ENCODE measurements around the gene SNAPC3. TPM values are rescaled to one million over a fixed set of nuclear protein-coding genes. Genes with fewer than 3 reads are reported as not detected.
"Not testable (repeated sequence)": the region's sequence is repeated elsewhere in the genome, so short reads cannot be mapped to it uniquely, and the experiment has no call there.

The SNAPC3 gene
- total RNA-seq, 2 experiments from 2014 or later: 54.2 to 57.2 TPM

DNA sequence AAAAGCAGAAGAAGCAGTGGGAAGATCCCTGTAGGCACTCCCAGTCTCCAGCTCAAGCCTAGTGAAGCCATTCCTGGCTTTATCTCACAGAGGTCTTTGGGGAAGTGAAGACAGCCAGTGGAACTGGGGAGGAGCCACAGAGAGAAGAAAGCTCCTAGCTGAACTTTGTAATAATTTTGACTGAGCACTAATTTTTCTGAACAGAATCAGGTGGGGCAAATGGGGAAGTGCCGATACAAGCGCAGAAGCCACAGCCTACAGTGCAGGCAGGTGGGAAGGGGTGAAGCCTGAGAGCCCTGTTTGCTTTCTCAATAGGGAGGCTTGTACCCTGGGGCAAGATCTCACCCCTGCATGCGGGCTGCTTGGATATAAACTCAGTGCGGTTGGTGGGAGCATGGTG is 48.4 kb upstream of the SNAPC3 start:
- no peaks in the 10 kb centered on the region for H3K9me3 ChIP-seq (ENCODE audit: low read length)
- H3K4me1 ChIP-seq (ENCODE audit: insufficient read depth, low read length, poor library complexity, severe bottlenecking): no peaks in the 10 kb centered on the region
- TF ChIP-seq, protein P1, sequence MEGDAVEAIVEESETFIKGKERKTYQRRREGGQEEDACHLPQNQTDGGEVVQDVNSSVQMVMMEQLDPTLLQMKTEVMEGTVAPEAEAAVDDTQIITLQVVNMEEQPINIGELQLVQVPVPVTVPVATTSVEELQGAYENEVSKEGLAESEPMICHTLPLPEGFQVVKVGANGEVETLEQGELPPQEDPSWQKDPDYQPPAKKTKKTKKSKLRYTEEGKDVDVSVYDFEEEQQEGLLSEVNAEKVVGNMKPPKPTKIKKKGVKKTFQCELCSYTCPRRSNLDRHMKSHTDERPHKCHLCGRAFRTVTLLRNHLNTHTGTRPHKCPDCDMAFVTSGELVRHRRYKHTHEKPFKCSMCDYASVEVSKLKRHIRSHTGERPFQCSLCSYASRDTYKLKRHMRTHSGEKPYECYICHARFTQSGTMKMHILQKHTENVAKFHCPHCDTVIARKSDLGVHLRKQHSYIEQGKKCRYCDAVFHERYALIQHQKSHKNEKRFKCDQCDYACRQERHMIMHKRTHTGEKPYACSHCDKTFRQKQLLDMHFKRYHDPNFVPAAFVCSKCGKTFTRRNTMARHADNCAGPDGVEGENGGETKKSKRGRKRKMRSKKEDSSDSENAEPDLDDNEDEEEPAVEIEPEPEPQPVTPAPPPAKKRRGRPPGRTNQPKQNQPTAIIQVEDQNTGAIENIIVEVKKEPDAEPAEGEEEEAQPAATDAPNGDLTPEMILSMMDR (conservative IDR thresholded peaks at IDR 0.05; ENCODE audit: low read length): no peak
- TF ChIP-seq EZH2phosphoT487 (IDR thresholded peaks at IDR 0.05; ENCODE audit: borderline replicate concordance, low read depth, low read length): no peak
- intact Hi-C loops (cut with micrococcal nuclease; ENCODE audit: unreplicated experiment): no loop called here
- no peaks in the 10 kb centered on the region for H4K20me1 ChIP-seq (ENCODE audit: insufficient read depth, low read length)
- no TSS peak for BruUV-seq (replicated peaks)
- no peak overlapping the region for H3K4me3 ChIP-seq (ENCODE audit: low read depth, low read length, poor library complexity, severe bottlenecking)
- peak; percentile 14 for DNase-seq (ENCODE audit: low spot score)
- POLR2A ChIA-PET: interaction anchor here (0.8 to 0.9 kb wide), 2 partner anchors 53 to 286 kb away, joined by 3 to 4 read pairs; no protein-coding TSS in a partner anchor
- CTCF ChIA-PET (ENCODE audit: unreplicated experiment): no interaction called here
- no peak overlapping the region for H3K4me2 ChIP-seq (ENCODE audit: low read length)
- H3K9me2 ChIP-seq (ENCODE audit: insufficient read depth, low read length): no peaks in the 10 kb centered on the region
- H2AFZ ChIP-seq (ENCODE audit: low read length): no peak overlapping the region
- no peak overlapping the region for H3K27ac ChIP-seq (ENCODE audit: low read depth, low read length, poor library complexity, severe bottlenecking)
- H3K79me2 ChIP-seq (ENCODE audit: insufficient read depth, low read depth, low read length): no peaks in the 10 kb centered on the region
- H3K36me3 ChIP-seq (ENCODE audit: insufficient read depth, low read length): no peaks in the 10 kb centered on the region

DNA sequence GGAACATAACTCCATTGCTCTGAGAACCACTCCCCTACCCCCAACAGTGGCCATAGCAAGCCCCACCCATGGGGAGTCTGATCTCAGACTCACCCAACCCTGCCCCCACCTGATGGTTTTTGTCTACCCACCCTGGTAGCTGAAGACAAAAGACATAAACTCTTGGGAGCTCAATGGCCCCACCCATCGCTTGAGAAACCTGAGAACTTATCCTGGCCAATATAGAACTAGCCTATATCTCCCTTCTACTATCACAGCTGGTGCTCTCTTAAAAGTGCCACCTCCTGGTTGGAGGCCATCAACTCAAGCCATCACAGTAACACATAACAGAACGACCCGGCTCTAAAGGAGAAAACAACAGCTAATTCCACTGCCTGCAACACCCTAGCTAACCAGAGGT is 47.9 kb upstream of the SNAPC3 start:
- Histone ChIP-seq H3K9me2 (ENCODE audit: insufficient read depth, low read length) (no peaks in the 10 kb centered on the region), H4K20me1 (ENCODE audit: insufficient read depth, low read length) (no peaks in the 10 kb centered on the region), H3K4me1 (ENCODE audit: insufficient read depth, low read length, poor library complexity, severe bottlenecking) (no peaks in the 10 kb centered on the region), H3K79me2 (ENCODE audit: insufficient read depth, low read depth, low read length) (no peaks in the 10 kb centered on the region), H2AFZ (ENCODE audit: low read length) (no peak overlapping the region), H3K27ac (ENCODE audit: low read depth, low read length, poor library complexity, severe bottlenecking) (no peak overlapping the region), H3K4me3 (ENCODE audit: low read depth, low read length, poor library complexity, severe bottlenecking) (no peak overlapping the region), H3K4me2 (ENCODE audit: low read length) (no peak overlapping the region), H3K9me3 (ENCODE audit: low read length) (no peaks in the 10 kb centered on the region), H3K36me3 (ENCODE audit: insufficient read depth, low read length) (no peaks in the 10 kb centered on the region)
- no TSS peak for BruUV-seq (replicated peaks)
- no peak for DNase-seq (ENCODE audit: low spot score)
- CTCF ChIA-PET (ENCODE audit: unreplicated experiment): no interaction called here
- intact Hi-C loops (cut with micrococcal nuclease; ENCODE audit: unreplicated experiment): no loop called here
- POLR2A ChIA-PET: interaction anchor here (0.7 kb wide), 1 partner anchor 421 kb away, joined by 4 read pairs; no protein-coding TSS in a partner anchor
- TF ChIP-seq, protein P1 (conservative IDR thresholded peaks at IDR 0.05; ENCODE audit: low read length): no peak
- no peak for TF ChIP-seq EZH2phosphoT487 (IDR thresholded peaks at IDR 0.05; ENCODE audit: borderline replicate concordance, low read depth, low read length)

DNA sequence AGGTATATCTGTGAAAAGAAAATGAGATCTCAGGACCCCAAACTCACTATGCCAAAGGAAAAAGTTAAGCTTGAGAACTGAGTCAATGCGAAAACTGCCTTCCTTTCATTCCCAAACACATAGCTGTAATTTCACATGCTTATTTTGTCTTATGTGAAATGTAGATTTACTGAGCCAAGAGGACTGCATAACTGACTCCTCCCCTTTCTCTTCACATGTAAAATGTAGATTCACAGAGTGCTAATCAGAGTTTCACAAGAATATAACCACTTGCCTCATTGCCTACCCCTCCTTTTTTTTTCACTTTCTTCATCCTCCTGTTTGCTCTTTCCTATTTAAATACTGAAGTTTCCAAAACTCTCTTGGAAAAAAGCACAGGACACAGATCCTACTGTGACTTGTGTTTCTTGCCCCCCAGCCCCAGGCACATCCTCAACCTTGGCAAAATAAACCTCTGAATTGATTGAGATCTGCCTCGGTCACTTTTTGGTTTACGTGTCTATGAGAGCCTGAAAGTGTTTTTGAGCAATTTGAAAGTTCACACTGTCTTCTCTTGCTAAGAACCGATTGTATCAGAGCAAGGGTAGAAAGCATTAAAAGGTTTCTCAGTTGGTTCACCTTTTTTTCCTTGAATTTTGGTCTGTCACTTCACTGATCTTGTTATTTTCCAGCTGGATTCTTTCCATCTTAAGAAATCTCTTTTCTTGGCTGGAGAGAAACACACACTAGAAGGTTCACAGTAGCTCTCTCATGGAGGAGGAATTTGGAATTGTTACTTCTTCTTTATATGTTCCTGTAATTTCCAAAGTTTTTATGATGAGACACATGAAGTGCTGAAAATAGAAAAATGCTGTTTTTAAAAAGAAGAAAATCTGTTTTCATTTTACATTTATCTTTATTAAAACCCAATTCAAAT is 44.8 kb upstream of the SNAPC3 start:
- Histone ChIP-seq H2AFZ (ENCODE audit: low read length) (no peak overlapping the region), H3K4me2 (ENCODE audit: low read length) (no peak overlapping the region), H3K79me2 (ENCODE audit: insufficient read depth, low read depth, low read length) (no peaks in the 10 kb centered on the region), H3K36me3 (ENCODE audit: insufficient read depth, low read length) (no peaks in the 10 kb centered on the region), H3K27ac (ENCODE audit: low read depth, low read length, poor library complexity, severe bottlenecking) (no peak overlapping the region), H3K4me1 (ENCODE audit: insufficient read depth, low read length, poor library complexity, severe bottlenecking) (no peaks in the 10 kb centered on the region), H4K20me1 (ENCODE audit: insufficient read depth, low read length) (no peaks in the 10 kb centered on the region), H3K4me3 (ENCODE audit: low read depth, low read length, poor library complexity, severe bottlenecking) (no peak overlapping the region), H3K9me2 (ENCODE audit: insufficient read depth, low read length) (no peaks in the 10 kb centered on the region), H3K9me3 (ENCODE audit: low read length) (no peaks in the 10 kb centered on the region)
- DNase-seq (ENCODE audit: low spot score): no peak
- ChIA-PET CTCF (ENCODE audit: unreplicated experiment) (no interaction called here), POLR2A (no interaction called here)
- no peak for TF ChIP-seq EZH2phosphoT487 (IDR thresholded peaks at IDR 0.05; ENCODE audit: borderline replicate concordance, low read depth, low read length)
- intact Hi-C loops (cut with micrococcal nuclease; ENCODE audit: unreplicated experiment): no loop called here
- BruUV-seq (replicated peaks): no TSS peak

DNA sequence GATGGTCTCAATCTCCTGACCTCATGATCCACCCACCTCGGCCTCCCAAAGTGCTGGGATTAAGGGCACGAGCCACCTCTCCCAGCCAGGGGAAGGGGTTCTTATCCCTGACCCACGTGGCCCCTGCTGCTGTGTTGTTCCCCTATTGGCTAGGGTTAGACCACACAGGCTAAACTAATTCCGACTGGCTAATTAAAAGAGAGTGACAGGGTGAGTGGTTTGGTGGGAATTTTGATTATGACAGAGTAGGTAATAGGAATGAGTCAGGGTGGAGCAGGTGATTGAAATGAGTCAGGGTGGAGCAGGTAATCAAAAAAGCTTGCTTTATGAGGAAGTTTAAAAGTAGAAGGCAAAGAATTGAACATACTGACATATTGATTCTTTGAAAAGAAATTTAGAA is 43.4 kb upstream of the SNAPC3 start:
- H2AFZ ChIP-seq (ENCODE audit: low read length); H3K9me2 ChIP-seq (ENCODE audit: insufficient read depth, low read length); DNase-seq (ENCODE audit: low spot score); BruUV-seq (replicated peaks); H3K4me3 ChIP-seq (ENCODE audit: low read depth, low read length, poor library complexity, severe bottlenecking); H3K4me1 ChIP-seq (ENCODE audit: insufficient read depth, low read length, poor library complexity, severe bottlenecking); H3K27ac ChIP-seq (ENCODE audit: low read depth, low read length, poor library complexity, severe bottlenecking); H3K4me2 ChIP-seq (ENCODE audit: low read length); H4K20me1 ChIP-seq (ENCODE audit: insufficient read depth, low read length); H3K9me3 ChIP-seq (ENCODE audit: low read length); POLR2A ChIA-PET; CTCF ChIA-PET (ENCODE audit: unreplicated experiment); H3K79me2 ChIP-seq (ENCODE audit: insufficient read depth, low read depth, low read length); intact Hi-C loops (cut with micrococcal nuclease; ENCODE audit: unreplicated experiment); H3K36me3 ChIP-seq (ENCODE audit: insufficient read depth, low read length): not testable (repeated sequence)

DNA sequence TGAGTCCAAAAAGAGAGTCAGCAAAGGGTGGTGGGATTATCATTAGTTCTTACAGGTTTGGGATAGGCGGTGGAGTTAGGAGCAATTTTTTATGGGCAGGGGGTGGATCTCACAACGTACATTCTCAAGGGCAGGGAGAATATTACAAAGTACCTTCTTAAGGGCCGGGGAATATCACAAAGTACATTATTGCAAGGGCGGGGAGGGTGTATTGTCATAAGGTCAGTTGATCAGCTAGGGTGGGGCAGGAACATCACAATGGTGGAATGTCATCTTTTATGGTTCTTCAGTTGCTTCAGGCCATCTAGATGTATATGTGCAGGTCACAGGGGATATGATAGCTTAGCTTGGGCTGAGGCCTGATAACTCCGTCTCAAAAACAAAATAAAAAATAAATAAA is 42.8 kb upstream of the SNAPC3 start:
- H3K9me2 ChIP-seq (ENCODE audit: insufficient read depth, low read length); BruUV-seq (replicated peaks); H3K9me3 ChIP-seq (ENCODE audit: low read length); H3K36me3 ChIP-seq (ENCODE audit: insufficient read depth, low read length); H2AFZ ChIP-seq (ENCODE audit: low read length); H3K27ac ChIP-seq (ENCODE audit: low read depth, low read length, poor library complexity, severe bottlenecking); H3K79me2 ChIP-seq (ENCODE audit: insufficient read depth, low read depth, low read length); CTCF ChIA-PET (ENCODE audit: unreplicated experiment); H4K20me1 ChIP-seq (ENCODE audit: insufficient read depth, low read length); DNase-seq (ENCODE audit: low spot score); intact Hi-C loops (cut with micrococcal nuclease; ENCODE audit: unreplicated experiment); H3K4me1 ChIP-seq (ENCODE audit: insufficient read depth, low read length, poor library complexity, severe bottlenecking); H3K4me3 ChIP-seq (ENCODE audit: low read depth, low read length, poor library complexity, severe bottlenecking); H3K4me2 ChIP-seq (ENCODE audit: low read length): not testable (repeated sequence)
- POLR2A ChIA-PET: interaction anchor here (0.7 kb wide), 1 partner anchor 56 kb away, joined by 3 read pairs; no protein-coding TSS in a partner anchor

Data from OCI-LY7 (cell line).